HG03064 (cell line): ENCODE data around the gene ELMO3.

Source experiments
- ATAC-seq: cut with Tn5 transposase; IDR thresholded peaks from one replicate; pipeline ENCODE4 v1.9.1; 2021; ENCODE audit warnings: low read depth; ENCODE audit not compliant: unreplicated experiment

The ELMO3 gene

GRCh38 chr16:67199011-67199807 is at the start of gene ELMO3:
TSS of gene ELMO3 (plus strand) at chr16:67199131. CDS start at chr16:67199327, 196 bp downstream.
- no peak for ATAC-seq

GRCh38 chr16:67149276-67150046 is 49.5 kb upstream of the ELMO3 start:
- no peak for ATAC-seq

GRCh38 chr16:67150047-67150832 is 48.7 kb upstream of the ELMO3 start:
- ATAC-seq: no peak

GRCh38 chr16:67150833-67151396 is 48.0 kb upstream of the ELMO3 start, which contains the start of gene B3GNT9:
TSS of gene B3GNT9 (minus strand) at chr16:67150998. CDS start at chr16:67150485, 513 bp downstream.
- no peak for ATAC-seq

- no peak for ATAC-seq
Measured at GRCh38 chr16:67151431-67152097, 47.4 kb upstream of the ELMO3 start.

GRCh38 chr16:67154578-67155294 is 44.2 kb upstream of the ELMO3 start:
- no peak for ATAC-seq

- no peak for ATAC-seq
Measured at GRCh38 chr16:67155295-67156142, 43.4 kb upstream of the ELMO3 start.

GRCh38 chr16:67156143-67156844 is 42.6 kb upstream of the ELMO3 start:
- no peak for ATAC-seq

GRCh38 chr16:67157106-67157748 is 41.7 kb upstream of the ELMO3 start:
- ATAC-seq: no peak

GRCh38 chr16:67157892-67158635 is 40.9 kb upstream of the ELMO3 start:
- no peak for ATAC-seq

GRCh38 chr16:67158637-67159600 is 40.0 kb upstream of the ELMO3 start:
- peak; percentile 34 for ATAC-seq

- no peak for ATAC-seq
Measured at GRCh38 chr16:67161595-67162058, 37.3 kb upstream of the ELMO3 start.

GRCh38 chr16:67162506-67163163 is 36.3 kb upstream of the ELMO3 start:
- no peak for ATAC-seq

- ATAC-seq: no peak
Measured at GRCh38 chr16:67163164-67163998, 35.5 kb upstream of the ELMO3 start.
